Measurements from ENCODE around the gene GNB1L.

GNB1L gene

DNA sequence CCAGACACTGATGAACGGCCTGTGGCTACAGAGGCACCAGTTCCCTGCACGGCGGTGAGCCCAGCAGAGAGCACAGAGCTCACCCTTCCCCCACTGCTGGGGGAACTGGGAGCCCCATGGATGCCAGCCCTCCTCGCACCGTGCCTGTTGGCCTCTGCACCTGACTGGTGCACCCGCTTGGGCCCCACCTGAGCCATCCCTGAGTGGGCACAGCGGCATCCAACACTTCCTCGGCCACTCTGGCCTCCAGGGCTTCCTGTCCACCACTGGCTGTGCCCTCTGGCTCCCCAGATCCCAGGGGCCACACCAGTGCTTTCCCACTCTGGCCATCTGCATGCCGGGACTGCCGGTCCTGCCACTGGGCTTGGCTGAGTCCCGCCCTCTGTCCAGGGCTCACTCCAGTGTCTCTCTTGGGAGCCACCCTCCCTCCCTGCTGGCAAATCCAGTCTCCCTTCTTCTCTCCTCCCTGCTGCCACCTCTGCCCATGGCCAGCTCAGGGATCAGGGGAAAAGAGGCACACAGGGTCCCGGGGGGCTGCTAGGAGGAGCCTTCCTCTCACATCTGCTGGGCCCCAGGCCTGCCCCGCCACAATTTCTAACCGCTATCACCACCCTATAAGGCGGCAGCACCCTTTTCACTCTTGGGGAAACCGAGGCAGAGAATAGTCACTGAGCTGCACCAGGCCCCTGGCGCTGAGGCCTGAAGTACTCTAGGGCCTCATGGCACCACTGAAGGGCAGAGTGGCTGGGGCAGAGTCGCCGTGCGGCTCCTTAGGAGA, 33.0 kb downstream of the GNB1L start:
- DNase-seq = no peak

DNA sequence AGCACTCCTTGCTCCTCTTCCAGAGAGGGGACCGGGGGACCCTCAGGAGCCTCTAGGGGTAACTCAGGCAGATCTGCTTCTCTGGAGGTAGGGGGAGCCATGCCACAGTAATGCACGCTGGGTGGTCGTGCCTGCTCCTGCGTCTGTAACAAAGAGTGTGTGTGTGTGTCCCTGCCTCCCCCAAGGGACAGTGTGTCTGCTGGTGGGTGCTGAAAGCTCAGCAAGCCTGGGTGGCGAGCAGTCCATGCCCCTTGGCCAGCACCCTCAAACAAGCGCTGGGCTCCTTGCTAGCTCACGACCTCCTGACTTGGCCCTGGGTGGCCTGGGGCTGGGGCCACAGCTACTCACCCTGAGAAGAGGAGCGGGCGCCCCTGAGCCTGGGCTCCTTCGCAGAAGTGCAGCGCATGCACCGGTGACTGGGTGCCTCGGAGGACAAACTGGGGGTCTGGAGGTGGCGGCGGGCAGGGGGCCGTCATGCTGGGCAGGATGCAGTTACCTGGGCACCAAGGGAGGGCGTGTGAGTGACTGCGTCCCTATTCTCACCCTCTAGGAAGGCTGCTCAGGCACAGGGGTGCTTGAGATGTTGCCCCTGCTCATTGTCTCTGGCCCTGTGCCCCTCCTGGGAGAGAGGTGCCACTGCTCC, 33.7 kb downstream of the GNB1L start:
- DNase-seq = no peak

DNA sequence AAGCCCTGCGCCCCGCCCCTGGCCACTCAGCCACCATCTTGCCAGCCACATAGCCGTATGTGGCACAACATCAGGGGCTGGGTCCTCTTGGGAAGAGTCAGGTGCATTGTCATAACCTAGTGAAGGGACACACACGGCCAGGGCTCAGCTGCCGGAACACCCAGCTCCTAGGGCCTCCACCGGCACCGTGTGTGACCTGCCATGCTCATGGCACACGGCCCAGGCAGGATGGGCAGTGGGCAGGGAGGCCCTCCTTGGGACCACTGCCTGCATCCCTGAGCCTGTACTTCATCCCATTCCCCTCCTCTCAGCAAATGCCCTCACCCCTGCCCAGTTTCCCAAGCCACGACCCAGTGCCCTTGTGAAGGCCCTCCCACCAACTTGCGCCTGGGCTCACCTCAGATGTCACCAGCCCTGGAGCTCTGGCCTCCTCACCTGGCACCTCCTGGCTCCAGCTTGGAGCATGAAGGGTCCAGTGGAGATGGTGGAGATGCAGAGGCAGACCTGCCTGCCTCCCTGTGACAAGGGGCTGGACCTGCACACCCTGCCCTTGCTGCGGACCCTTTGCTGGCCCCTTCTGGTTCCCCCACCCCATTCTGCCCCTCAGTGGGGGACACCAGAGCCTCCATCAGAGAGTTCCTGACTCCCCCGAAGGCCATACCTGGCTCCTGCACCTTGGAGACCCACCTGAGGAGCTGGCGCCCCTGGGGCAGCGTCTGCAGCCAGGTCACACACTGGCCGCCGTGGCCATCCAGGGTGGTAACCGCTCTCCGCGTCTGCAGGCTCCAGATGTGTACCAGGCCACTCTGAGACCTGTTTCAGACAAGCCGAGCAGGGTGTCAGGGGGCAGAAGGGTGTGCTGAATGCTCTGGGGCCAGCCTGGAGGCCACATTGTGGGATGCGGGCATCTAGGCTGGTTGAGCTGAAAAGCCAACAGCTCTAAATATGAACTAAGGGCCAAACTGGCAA, 34.5 kb downstream of the GNB1L start:
- DNase-seq = no peak

DNA sequence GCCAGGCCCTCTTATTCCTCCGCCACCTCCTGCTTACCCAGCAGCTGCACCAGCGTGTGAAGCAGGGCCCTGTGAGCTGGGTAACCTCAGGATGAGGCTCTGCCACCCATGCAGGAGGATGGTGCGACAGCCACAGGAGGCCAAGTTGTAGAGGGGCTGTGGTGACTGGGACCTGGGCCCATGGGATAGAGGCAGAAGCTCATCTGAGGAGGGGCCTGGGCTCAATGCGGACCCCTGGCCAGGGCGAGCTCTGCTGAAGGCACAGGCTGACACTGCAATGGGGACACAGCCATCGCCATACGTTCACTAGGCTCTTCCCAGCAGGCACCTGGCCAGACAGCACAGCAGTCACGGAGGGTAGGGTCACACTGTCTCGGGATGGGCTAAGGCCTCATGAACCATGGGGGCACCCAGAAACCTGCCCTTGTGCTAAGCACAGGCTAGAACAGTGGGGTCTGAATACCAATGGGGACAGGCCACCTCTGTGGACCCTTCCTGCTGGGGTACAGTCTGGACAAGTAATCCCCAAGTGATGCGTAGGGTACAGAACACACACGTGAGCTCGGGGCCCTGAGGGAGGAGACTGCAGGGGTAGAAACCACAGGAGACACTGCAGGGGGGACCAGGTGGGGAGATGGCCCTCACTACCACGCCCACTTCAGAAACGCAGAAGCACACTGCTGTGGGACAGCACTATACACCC, 35.3 kb downstream of the GNB1L start:
- no peak for DNase-seq

DNA sequence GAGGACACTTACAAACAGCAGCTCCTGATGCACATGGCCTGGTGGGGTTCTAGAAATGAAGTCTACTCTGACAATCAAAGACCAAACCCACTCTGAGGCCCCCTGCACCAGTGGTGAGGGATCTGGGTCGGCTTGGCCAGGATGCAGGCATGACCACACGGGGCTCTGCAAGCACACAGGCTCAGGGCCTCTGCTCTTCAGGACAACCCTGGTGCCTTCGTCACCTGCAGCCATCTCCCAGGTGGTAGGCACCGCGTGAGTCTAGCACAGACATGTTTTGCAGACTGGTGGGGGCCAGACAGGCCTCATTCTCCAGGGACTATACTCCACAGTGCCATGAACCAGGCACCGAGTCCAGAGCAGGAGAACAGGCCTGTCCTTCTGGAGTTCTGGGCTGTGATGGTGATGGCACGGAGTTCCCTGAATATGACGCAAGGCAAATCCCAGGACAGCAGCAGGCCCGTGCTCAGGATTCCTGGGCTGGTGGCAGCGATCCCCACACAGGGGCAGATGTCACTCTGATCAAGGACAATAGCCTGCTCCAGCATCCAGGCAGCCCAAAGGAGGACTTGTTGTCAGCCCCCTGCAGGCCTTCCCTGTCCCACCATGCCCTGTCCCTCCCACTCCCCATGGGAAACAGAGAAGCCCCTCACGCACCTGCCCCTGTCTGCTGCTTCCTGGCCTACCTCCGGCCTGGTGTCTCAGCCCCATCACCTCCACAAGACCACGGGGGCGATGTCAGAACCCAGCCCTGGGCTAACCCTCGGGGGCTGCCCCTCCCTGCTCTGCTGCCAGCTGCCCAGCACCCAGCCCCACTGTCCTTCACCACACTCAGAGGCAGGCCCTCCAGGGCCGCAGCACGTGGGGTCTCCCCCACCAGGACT, 36.1 kb downstream of the GNB1L start:
- no peak for DNase-seq

DNA sequence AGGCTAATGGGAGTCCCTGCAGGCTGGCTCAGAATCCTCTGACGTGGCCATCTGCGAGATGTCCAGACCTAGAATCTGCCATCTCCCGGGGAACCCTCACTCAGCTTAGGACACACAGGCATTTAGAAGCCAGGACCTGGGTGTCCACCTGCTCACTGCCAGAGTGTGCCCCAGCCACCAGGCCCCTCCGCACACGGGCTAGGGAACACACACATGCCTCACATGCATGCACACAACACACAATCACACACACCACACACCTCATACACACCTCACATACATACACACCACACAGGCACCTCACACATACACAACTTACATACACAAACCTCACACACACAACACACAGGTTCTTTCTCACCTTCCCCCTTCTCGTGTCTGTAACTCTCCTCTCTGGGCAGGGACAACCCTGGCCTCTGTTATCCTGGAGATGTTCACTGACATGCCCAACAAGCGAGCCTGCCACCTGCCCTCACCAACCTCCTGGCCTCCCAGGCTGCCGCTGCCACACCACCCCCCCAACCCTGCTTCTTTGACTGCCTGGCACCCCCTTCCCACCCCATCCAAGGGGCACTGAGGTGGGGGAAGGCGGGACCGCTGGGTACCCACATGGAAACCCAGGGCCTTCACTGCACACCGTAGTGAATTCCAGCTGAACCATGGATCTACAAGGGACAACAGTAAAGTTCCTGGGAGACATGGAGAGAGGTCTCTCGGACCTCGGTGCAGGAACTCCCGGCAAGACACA, 38.1 kb downstream of the GNB1L start:
- no peak for DNase-seq

DNA sequence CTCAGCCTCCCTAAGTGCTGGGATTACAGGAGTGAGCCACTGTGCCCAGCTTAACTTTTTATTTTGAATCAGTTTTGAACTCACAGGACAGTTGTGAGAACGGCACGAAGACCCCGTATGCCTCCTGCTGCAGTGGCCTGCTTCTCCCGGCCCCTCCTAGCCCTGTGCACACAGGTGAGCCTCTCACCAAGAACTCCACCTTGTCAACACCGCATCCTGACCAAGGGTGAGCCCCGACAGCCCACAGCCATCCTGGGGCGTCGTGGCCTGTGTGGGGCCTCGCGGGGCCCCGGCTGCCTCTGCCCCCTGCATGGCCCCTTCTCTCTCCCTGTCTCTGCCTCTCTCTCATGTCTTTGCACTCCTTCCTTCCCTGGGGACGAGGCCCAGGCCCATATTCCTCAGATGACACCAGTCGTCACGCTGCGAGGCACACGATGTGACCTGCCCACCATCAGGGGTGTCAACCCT, 38.8 kb downstream of the GNB1L start:
- DNase-seq = no peak

DNA sequence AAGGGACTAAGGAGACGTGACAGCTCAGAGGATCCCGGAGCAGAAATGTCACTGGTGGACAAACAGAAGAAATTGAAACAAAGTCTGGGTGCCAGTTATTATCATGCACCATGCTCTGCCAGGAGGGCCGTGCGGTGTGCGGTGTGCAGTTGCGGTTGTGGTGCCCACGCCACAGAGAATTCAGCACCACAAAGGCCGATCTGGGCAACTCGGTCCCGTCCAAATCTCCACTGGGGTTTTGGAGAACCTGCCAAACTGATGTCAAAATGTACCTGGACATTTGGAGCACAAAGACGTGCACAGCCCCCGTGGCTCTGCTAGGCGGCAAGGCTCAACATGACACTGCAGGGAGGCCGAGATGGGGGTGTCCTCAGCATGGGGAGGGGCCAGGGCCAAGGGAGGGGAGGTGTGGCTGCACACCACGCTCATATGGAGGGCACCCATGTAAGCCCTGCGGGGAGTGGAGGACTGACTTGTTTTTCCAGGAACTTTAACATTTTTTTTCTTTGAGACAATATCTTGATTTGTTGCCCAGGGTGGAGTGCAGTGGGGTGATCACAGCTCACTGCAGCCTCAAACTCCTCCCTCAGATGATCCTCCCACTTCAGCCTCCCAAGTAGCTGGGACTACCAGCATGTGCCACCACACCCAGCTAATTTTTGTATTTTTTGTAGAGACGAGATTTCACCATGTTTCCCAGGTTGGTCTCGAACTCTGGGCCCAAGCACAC, 39.4 kb downstream of the GNB1L start:
- no peak for DNase-seq

DNA sequence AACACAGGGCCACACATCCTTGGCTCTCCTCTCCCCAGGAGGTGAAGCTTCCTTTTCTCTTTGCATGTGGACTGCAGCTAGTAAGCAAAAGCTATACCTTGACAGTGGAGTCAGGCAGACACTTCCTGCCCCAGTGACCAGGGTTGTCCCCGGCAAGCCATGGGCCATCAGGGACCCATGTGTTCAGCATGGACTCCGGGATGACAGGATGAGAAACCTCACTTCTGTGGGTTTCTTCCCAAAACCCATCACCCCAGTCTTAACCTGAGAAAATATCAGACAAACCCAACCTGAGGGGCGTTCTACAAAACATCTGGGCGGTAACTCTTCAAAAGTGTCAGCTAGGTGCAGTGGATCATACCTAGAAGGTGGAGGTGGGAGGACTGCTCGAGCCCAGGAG, 40.2 kb downstream of the GNB1L start:
- DNase-seq = no peak

DNA sequence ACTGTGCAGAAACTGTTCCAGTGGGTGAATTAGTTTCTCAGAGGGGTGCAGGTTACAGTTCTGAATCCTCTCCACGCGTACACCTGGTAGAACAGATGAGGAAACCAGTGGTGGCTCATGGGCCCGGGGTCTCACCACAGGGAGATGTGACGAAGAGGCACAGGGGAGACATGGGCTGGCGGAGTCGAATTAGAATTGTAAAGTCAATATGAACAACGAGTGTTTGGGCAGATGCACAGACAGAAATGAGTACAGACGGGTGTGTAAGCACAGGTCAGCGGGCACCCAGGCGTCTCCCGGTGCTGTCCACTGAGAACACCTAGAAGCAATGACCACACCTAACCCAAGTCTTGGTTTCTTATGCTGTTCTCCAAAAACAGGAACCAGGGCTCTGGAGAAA, 41.8 kb downstream of the GNB1L start:
- no peak for DNase-seq

DNA sequence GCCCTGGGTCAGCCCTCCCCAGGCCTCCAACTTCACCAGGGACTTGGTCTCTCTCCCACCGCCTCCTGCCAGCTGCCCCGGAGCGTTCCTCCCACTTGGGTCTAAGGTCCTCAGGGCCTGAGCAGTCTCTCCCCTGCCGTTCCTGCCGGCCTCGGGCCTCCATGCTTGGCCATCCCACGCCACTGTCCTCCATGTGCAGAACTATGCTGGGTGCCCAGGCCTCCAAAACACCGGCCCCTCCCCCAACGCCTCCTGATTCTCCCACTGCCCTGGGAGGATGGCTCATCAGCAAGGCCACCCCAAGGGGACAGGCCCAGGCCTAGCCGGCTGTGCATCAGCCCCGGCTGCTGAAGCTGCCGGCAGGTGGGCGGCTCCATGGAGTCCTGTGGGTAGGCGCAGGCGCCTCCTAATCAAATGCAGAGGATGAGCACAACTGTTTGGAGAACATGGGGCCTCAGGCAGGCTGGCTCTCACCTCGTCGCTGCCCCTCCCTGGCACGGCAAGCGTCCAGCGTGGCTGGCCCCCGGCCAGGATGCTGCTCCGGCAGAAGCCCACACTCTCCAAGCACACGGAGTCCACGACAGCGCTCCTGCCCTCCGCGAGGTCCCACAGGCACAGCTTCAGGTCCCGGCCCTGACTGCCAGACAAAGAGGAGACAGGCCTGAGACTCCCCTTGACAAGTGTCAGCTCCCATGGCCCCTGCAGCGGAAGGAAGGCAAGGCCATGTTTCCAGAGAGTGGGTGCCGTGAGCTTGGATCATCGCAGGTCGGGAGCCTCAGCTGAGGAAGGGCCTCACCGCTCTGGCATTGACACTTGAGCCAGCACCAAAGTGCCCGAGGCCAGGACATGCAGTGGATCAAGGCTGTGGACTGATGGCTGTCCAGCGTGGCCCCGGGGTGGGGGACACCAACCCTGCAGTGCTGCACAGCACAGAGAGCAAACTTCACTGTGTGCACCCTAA, 42.6 kb downstream of the GNB1L start:
- DNase-seq = no peak

DNA sequence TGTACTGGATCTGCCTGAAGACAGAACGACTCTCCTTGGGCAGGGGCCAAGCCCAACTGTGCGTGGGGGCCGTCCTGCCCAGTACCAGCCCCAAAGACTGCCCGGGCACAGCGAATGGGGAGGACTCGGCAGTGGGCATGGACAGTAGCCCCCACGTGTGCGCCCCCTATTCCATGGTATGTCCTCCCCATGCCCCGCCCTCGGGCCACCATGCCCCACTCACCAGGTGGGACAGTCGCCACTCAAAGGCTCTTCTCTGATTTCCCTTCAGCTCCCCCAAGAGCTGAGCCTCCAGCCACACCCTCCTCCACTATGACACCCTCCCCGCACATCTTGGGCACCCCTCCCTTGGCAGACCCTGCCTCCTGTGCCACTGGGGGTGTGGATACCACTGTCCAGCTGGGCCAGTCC, 43.5 kb downstream of the GNB1L start:
- DNase-seq = no peak

DNA sequence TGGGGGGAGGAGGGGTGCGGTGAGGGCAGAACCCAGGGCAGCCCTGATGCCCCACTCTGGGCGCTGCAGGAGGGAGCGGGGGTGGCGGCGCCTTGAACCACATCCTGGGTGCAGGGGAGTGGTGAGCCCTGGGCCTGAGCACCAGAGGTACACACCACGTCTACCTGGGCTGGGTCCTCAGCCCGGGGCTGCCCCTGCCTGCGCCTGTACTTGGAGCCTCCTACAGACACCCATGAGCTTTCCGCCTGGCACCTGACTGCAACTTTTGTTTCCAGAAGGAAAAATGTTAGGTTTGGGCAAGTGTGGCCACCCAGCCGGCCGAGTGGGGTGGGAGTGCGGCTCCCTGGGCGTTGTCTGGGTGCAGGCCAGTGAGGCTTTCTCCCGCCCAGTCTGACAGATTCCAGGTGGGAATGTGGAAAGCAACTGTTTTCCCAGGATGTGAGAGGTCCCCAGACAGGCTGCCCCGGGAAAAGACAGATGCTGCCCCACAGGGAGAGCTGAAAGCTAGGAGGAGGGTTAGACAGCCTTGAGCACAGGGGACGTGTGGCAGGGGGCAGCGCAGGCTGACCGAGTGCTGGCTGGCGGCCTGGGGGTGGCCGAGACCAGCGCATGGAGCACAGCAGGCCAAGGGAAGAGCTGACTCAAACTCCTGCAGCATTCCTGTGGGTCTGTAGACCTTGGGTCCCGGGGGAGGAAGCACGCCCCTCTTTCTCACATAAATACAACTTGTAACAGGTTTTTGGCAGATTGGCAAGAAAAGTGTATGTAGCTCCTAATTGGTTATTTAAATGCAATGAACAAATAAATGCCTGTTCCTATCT, 44.1 kb downstream of the GNB1L start:
- no peak for DNase-seq

DNA sequence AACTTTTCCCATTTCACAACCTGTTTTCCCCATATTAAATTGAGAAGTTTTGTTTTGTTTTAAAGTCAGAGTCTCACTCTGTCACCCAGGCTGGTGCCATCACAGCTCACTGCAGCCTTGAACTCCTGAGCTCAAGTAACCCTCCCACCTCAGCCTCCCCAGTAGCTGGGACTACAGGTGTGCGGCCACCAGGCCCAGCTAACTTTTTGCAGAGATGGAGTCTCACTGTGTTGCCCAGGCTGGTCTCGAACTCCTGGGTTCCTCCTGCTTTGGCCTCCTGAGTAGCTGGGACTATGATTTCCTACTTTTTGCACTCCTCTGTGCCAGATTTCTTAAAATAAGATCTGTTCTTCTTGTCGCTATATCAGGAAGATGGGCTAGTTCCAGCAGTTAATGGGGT, 44.9 kb downstream of the GNB1L start:
- DNase-seq = no peak

DNA sequence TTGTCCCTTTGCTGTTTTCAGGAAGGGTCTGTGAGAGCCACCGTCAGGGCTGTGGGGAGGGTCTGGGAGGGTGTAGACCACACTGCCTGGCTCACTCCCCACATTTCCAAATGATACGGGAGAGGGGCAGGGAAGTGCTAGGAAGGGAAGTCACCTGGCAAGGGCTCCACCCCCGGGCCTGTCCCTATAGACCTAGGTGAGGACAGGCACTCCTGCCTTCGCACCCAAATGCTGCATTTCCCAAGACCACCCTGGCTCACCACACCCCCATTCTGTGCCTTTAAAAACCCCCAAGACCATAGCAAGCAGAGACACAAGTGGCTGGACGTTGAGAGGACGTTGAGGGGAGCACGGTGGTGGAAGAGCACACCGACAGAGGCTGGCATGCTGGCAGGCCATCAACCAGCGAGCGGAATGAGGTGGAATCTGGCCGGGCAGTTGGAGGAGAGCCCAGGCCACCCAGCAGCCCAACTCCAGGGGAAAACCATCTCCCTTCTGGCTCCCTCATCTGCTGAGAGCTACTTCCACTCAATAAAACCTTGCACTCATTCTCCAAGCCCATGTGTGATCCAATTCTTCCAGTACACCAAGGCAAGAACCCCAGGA, 45.7 kb downstream of the GNB1L start:
- DNase-seq = no peak

DNA sequence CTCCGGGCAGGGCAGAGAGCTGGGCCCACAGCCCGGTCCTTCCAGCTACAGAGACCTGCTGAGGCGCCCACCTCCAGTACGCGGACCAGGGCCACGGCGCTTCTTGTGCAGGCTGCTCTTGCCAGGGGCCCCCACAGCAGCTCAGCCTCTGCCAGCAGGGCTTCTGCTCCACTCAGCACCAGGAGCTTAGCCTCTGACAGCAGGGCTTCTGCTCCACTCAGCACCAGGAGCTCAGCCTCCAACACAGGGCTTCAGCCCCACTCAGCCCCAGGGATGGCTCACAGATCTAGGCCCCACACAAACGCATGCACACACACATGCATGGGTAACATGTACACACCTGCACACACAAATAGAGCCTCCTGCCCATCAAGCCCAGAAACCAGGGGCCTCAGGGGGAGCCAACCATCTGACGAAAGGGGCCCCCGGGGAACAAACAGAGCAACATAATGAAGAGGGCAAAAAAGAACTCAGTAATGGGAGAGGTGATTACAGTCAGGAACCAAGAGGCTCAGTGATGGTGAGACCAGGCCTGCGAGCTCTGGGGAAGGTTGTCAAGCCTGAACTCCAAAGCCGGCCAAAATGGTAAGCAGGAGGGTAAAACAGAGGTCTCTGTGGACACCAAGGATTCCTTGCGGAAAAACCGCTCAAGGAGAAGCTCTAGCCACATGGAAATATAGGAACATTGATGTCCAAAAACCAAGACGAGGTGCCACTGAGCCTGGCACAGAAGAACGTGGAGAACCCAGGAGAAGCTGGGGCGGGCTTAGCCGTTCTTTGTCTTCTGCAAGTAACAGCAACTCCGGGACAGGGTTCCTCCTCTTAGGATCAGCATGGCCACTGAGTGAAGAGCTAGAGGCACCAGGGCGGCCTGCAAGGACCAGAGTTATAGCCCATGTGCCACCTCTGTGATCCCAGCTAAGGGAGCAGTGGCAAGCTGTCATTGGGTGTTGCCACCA, 46.5 kb downstream of the GNB1L start:
- no peak for DNase-seq
